GM18517 (cell line): ENCODE data around the gene RFK.
"Not testable (repeated sequence)": the region's sequence is repeated elsewhere in the genome, so short reads cannot be mapped to it uniquely, and the experiment has no call there.

Experiments
- ATAC-seq: cut with Tn5 transposase; IDR thresholded peaks from one replicate; pipeline ENCODE4 v1.9.1; 2021; ENCODE audit warnings: mild to moderate bottlenecking, moderate library complexity; ENCODE audit not compliant: unreplicated experiment

Gene RFK

GRCh38 chr9:76372336-76372735 lies 21.9 kb downstream of the RFK start:
- ATAC-seq = no peak

- no peak for ATAC-seq
Observed at GRCh38 chr9:76371901-76372300, 22.3 kb downstream of the RFK start.

- ATAC-seq = no peak
Observed at GRCh38 chr9:76370396-76371023, 23.7 kb downstream of the RFK start.

GRCh38 chr9:76369583-76369982 lies 24.6 kb downstream of the RFK start:
- no peak for ATAC-seq

DNA sequence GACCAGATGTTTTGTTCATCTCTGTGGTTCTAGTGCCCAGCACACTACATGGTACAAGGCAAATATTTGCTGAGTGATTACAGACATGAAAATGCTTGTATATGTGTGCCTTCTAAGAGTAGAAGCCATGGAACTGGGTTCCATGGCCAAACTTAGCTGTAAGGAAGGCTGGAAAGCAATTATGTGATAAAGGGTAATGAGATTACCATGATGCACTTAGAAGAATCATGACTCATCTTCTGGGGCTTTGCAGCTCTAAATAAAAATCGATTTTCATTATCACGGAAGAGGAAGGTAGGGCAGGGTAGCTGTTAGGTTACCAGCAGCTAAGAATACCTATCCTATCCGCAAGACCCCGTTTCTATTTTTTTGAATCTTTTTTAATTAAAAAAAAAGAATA lies 28.0 kb downstream of the RFK start:
- no peak for ATAC-seq

- no peak for ATAC-seq
Observed at GRCh38 chr9:76365028-76365427, 29.2 kb downstream of the RFK start.

DNA sequence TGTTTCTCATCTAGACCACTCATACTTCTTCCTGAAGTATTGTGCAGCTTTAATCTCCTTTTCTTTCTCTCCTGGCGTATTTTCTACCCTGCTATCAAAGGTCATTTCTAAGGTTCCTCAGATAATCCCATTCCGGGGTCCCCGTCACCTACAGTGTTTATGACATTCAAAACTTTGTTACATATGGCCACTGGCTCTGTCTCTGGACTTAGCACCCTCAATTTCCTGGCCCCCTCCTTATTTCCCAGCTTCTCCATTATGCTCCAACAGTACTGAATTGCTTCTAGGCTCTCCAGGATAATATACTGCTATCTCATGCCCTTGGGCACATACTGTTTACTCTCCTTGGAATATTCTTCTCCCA lies 31.2 kb downstream of the RFK start:
- ATAC-seq = no peak

GRCh38 chr9:76362332-76363031 lies 31.7 kb downstream of the RFK start:
- not testable (repeated sequence) for ATAC-seq

GRCh38 chr9:76359766-76360165 lies 34.5 kb downstream of the RFK start:
- ATAC-seq = no peak

- ATAC-seq = no peak
Observed at GRCh38 chr9:76359365-76359764, 34.9 kb downstream of the RFK start.

DNA sequence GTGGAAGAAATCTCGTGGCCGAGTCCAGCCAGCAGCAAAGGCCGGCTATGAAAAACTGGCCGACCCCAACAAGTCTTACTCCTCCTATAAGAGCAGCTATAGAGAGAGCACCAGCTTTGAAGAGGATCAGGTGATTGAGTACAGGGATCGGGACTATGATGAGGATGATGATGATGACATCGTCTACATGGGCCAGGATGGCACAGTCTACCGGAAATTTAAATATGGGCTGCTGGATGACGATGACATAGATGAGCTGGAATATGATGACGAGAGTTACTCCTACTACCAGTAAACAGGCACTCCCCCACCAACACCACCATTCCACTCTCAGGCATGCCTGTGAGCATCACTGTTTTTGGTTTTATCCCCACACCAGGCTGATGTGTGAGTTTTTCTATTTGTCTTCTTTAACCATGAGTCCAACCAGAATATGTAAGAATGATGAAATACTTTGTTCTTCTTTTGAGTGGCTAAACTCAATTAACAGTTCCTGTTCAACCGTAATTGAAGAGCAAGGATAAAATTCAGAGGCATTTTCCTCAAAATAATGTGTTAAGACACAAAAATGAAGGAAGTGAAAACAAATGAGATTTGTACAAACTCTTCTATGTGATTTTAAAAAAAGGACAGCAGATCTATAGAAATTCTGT lies 35.5 kb downstream of the RFK start:
- no peak for ATAC-seq

DNA sequence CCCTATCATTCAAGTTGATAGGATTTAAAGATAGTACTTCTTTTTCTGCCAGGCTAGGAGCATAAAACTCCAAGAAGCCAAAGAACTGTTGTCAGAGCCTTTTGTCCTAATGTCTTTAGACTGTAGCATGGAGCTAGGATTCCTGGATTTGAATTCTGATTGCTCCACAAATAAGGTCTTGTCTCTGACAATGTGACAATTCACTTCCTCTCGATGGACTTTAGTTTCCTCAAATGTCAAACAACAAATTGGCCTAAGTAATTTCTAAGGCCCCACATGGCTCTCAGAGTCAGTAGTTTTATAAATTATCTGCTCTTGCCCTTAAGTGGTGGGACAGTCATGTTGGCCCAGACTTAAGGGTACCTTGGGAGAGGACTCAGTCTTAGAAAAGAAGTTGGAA lies 36.7 kb downstream of the RFK start:
- no peak for ATAC-seq

DNA sequence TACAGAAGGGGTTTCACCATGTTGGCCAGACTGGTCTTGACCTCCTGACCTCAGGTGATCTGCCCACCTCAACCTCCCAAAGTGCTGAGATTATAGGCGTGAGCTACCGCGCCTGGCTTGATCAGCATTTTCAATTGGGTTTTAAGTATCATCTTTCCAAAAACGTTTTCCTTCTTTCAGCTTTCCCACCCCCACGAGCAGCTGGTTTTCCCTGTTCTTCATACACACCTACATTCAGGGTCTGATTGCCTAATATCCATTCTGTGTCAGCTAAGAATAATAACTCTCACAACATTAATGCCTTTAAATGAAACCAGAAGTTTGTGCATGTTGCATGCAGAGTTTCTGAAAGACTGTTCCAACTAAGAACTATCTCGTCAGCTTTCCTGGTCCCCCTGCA lies 38.3 kb downstream of the RFK start:
- no peak for ATAC-seq

- ATAC-seq = no peak
Observed at GRCh38 chr9:76354221-76354620, 40.0 kb downstream of the RFK start.

- no peak for ATAC-seq
Observed at GRCh38 chr9:76353280-76353679, 40.9 kb downstream of the RFK start.

GRCh38 chr9:76352026-76352620 lies 42.1 kb downstream of the RFK start:
- no peak for ATAC-seq

DNA sequence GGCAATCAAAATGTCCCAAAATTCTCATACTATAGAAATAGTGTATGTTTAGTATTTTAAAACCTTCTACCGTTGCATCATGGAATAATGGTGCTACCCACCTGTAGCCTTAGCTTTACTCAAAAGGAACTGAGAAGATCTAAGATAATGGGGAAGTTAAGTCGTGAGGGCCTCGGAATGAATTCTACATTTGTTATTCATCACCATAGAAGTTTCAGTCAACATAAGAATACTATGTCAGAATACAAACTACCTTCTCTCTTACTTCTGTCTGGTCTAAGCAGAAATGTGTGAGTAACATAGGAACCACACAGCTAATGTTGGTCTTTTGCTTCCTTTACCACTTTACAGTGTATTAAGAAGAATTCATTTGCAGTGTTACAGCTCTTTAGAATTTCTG lies 43.2 kb downstream of the RFK start:
- no peak for ATAC-seq

DNA sequence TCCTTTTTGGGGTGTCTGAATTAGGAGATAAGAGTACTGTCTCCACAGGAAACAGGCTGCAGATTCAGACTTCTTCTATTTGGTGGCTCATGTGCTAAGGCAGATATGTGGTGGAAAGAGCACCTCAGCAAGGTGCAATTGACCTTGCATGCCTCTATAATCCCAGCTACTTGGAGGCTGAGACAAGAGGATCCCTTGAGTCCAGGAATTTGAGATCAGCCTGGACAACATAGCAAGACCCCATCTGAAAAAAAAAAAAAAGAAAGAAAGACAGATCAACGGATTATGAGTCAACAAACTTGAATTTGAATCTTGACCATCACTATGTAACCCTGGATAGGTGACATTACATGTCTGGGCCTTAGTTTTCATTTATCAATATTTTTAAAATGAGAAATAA lies 44.4 kb downstream of the RFK start:
- no peak for ATAC-seq

DNA sequence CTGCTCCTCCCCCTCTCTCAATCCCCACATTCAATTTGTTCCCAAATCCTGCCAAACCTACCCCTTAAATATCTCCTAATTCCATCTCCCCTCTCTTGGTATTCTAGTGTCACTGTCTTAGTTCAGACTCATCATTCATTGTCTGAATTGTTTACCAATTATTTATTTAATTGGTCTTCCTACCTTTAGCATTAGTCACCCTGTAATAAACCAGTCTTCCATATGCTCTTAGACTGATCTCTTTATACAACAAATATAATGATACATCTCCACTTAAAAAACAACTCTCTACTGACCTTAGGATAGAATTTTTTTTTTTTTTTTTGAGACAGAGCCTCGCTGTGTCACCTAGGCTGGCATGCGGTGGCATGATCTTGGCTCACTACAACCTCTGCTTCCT lies 51.4 kb downstream of the RFK start:
- ATAC-seq = no peak

DNA sequence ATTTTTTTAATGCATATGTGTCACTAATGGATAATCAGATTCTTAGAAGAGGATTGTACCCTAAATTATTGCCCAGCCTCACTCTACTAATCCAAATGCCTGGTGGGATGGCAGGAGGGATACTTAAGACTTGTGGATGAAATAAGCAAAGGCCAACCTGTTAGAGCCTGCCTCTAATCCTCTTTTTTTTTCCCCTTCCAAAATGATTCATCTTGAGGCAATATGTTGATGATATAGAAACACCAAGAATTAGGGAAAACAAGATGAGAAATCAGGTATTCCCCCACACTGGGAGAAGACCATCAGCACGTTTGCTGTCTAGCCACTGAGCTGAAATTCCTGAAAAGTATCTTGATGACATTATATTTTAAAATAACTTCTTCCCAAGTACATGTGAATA lies 52.0 kb downstream of the RFK start:
- no peak for ATAC-seq

GRCh38 chr9:76341616-76342015 lies 52.6 kb downstream of the RFK start:
- no peak for ATAC-seq

- ATAC-seq = no peak
Observed at GRCh38 chr9:76338418-76338817, 55.8 kb downstream of the RFK start.
